ENCODE measurements around the gene SORCS3. TPM values are rescaled to one million over a fixed set of nuclear protein-coding genes. Genes with fewer than 3 reads are reported as not detected.

The SORCS3 gene
- total RNA-seq, 2 donors from 2014 or later: not detected

- TF ChIP-seq CTCF (IDR thresholded peaks at IDR 0.05): no peak
Observed at GRCh38 chr10:104910712-104911111, 269.6 kb downstream of the SORCS3 start.

GRCh38 chr10:104913390-104913789 lies 272.3 kb downstream of the SORCS3 start:
- TF ChIP-seq CTCF (IDR thresholded peaks at IDR 0.05): no peak
- Histone ChIP-seq H3K27ac (no peak overlapping the region), H3K4me1 (ENCODE audit: control insufficient read depth in 1 of 2, low read depth in 2 of 2) (no peaks in the 10 kb centered on the region), H3K4me3 (no peak overlapping the region), H3K36me3 (no peaks in the 10 kb centered on the region), H3K9me3 (no peaks in the 10 kb centered on the region), H3K27me3 (replicated peaks; ENCODE audit: insufficient read depth) (no peaks in the 10 kb centered on the region)
- no peak for DNase-seq (ENCODE audit: low spot score)
- no peak for ATAC-seq (ENCODE audit: insufficient number of reproducible peaks, low FRiP score, low read depth)

More at GRCh38 chr10:104910712-104911111, 269.6 kb downstream of the SORCS3 start:
- Histone ChIP-seq H3K4me3 (no peak overlapping the region), H3K27me3 (replicated peaks; ENCODE audit: insufficient read depth) (no peaks in the 10 kb centered on the region), H3K4me1 (ENCODE audit: control insufficient read depth in 1 of 2, low read depth in 2 of 2) (no peaks in the 10 kb centered on the region), H3K27ac (no peak overlapping the region), H3K9me3 (no peaks in the 10 kb centered on the region), H3K36me3 (no peaks in the 10 kb centered on the region)
- DNase-seq (ENCODE audit: low spot score) (no peak), ATAC-seq (ENCODE audit: insufficient number of reproducible peaks, low FRiP score, low read depth) (no peak)

- ATAC-seq (ENCODE audit: insufficient number of reproducible peaks, low FRiP score, low read depth): no peak
- no peak overlapping the region for H3K4me3 ChIP-seq
- TF ChIP-seq CTCF (IDR thresholded peaks at IDR 0.05): no peak
- no peak overlapping the region for H3K27ac ChIP-seq
- H3K4me1 ChIP-seq (ENCODE audit: control insufficient read depth in 1 of 2, low read depth in 2 of 2): no peaks in the 10 kb centered on the region
- no peak for DNase-seq (ENCODE audit: low spot score)
- no peaks in the 10 kb centered on the region for H3K9me3 ChIP-seq
- no peaks in the 10 kb centered on the region for H3K27me3 ChIP-seq (replicated peaks; ENCODE audit: insufficient read depth)
- H3K36me3 ChIP-seq: no peaks in the 10 kb centered on the region
Observed at GRCh38 chr10:104920476-104920875, 279.4 kb downstream of the SORCS3 start.

- TF ChIP-seq CTCF (IDR thresholded peaks at IDR 0.05): no peak
- Histone ChIP-seq H3K27ac (no peak overlapping the region), H3K36me3 (no peaks in the 10 kb centered on the region), H3K9me3 (no peaks in the 10 kb centered on the region), H3K27me3 (replicated peaks; ENCODE audit: insufficient read depth) (no peaks in the 10 kb centered on the region), H3K4me3 (no peak overlapping the region), H3K4me1 (ENCODE audit: control insufficient read depth in 1 of 2, low read depth in 2 of 2) (no peaks in the 10 kb centered on the region)
- ATAC-seq (ENCODE audit: insufficient number of reproducible peaks, low FRiP score, low read depth): no peak
- DNase-seq (ENCODE audit: low spot score): no peak
Observed at GRCh38 chr10:104921763-104922162, 280.7 kb downstream of the SORCS3 start.

- ATAC-seq (ENCODE audit: insufficient number of reproducible peaks, low FRiP score, low read depth) (no peak), DNase-seq (ENCODE audit: low spot score) (no peak)
- Histone ChIP-seq H3K36me3 (no peaks in the 10 kb centered on the region), H3K4me3 (no peak overlapping the region), H3K27ac (no peak overlapping the region), H3K9me3 (no peaks in the 10 kb centered on the region), H3K4me1 (ENCODE audit: control insufficient read depth in 1 of 2, low read depth in 2 of 2) (no peaks in the 10 kb centered on the region), H3K27me3 (replicated peaks; ENCODE audit: insufficient read depth) (no peaks in the 10 kb centered on the region)
- no peak for TF ChIP-seq CTCF (IDR thresholded peaks at IDR 0.05)
Observed at GRCh38 chr10:104922810-104923209, 281.7 kb downstream of the SORCS3 start.

All from thoracic aorta (tissue), 2 donors.